OCI-LY7 (cell line): ENCODE measurements around the gene FBXO7. TPM values are rescaled to one million over a fixed set of nuclear protein-coding genes. Genes with fewer than 3 reads are reported as not detected.

Experiments
- BruUV-seq: library from RNA; stranded (reverse); fragments of 400-500 nt; replicated peaks from 2 replicates; lab custom pipeline; 2021; lab: Mats Ljungman, UMichigan
- CTCF ChIA-PET: fragments of 300-600 bp; sonication (Branson Sonifier 250); formaldehyde crosslinking; loops from one replicate; lab custom pipeline; 2022; ENCODE audit warnings: antibody characterized with exemption; ENCODE audit not compliant: unreplicated experiment; lab: Charles Lee
- POLR2A ChIA-PET: fragments of 300-600 bp; sonication (Branson Sonifier 250); formaldehyde crosslinking; loops from one replicate; lab custom pipeline; 2022; ENCODE audit warnings: antibody characterized with exemption; lab: Charles Lee
- DNase-seq: peaks from one replicate; pipeline ENCODE4 v3.0.0-alpha.2; 2015; ENCODE audit warnings: low spot score
- H2AFZ ChIP-seq: fragments of 200-600 bp; sonication (generic), shearing (Covaris generic); 2 replicates; pipeline ENCODE4 v1.6.1; 2014; ENCODE audit warnings: mild to moderate bottlenecking, antibody characterized with exemption, low read length, moderate library complexity
- H3K27ac ChIP-seq: fragments of 200-600 bp; sonication (generic); 2 replicates; pipeline ENCODE4 v1.5.1; 2014; ENCODE audit warnings: mixed run types, low read depth, mild to moderate bottlenecking, moderate library complexity, low read length, inconsistent platforms; ENCODE audit not compliant: poor library complexity, severe bottlenecking
- H3K36me3 ChIP-seq: fragments of 200-600 bp; sonication (generic); 2 replicates; pipeline ENCODE4 v1.6.1; 2014; ENCODE audit warnings: mild to moderate bottlenecking, antibody characterized with exemption, low read length, moderate library complexity, mixed read lengths; ENCODE audit not compliant: insufficient read depth
- H3K4me1 ChIP-seq: fragments of 200-600 bp; sonication (generic); 2 replicates; pipeline ENCODE4 v1.5.1; 2014; ENCODE audit warnings: mild to moderate bottlenecking, low read length; ENCODE audit not compliant: insufficient read depth, poor library complexity, severe bottlenecking
- H3K4me2 ChIP-seq: fragments of 200-600 bp; sonication (generic); 2 replicates; pipeline ENCODE4 v1.6.1; 2014; ENCODE audit warnings: mild to moderate bottlenecking, low read length
- H3K4me3 ChIP-seq: fragments of 200-600 bp; sonication (generic); 2 replicates; pipeline ENCODE4 v1.5.1; 2014; ENCODE audit warnings: mild to moderate bottlenecking, low read depth, low read length; ENCODE audit not compliant: poor library complexity, severe bottlenecking
- H3K79me2 ChIP-seq: fragments of 200-600 bp; sonication (generic); 2 replicates; pipeline ENCODE4 v1.6.1; 2016; ENCODE audit warnings: low read depth, mild to moderate bottlenecking, low read length, moderate library complexity, mixed read lengths; ENCODE audit not compliant: insufficient read depth
- H3K9me2 ChIP-seq: fragments of 200-600 bp; sonication (generic); 2 replicates; pipeline ENCODE4 v1.6.1; 2016; ENCODE audit warnings: mild to moderate bottlenecking, low read length, mixed read lengths; ENCODE audit not compliant: insufficient read depth
- H3K9me3 ChIP-seq: fragments of 200-600 bp; sonication (generic); 2 replicates; pipeline ENCODE4 v1.6.1; 2014; ENCODE audit warnings: mild to moderate bottlenecking, mixed run types, low read length, mixed read lengths
- H4K20me1 ChIP-seq: fragments of 200-600 bp; sonication (generic); 2 replicates; pipeline ENCODE4 v1.6.1; 2014; ENCODE audit warnings: mild to moderate bottlenecking, antibody characterized with exemption, low read length, moderate library complexity, mixed read lengths; ENCODE audit not compliant: insufficient read depth
- CTCF ChIP-seq: fragments of 200-600 bp; sonication (generic); conservative IDR thresholded peaks from 2 replicates; pipeline ENCODE4 v1.5.1; 2014; ENCODE audit warnings: mild to moderate bottlenecking, antibody characterized with exemption, low read length, moderate library complexity, mixed read lengths
- EZH2phosphoT487 ChIP-seq: fragments of 200-600 bp; sonication (generic); IDR thresholded peaks from 2 replicates; pipeline ENCODE4 v1.6.1; 2018; ENCODE audit warnings: low read depth, borderline replicate concordance, mild to moderate bottlenecking, mixed run types, antibody characterized with exemption, low read length, moderate library complexity, mixed read lengths
- intact Hi-C: fragments of 100-400 bp; cut with micrococcal nuclease; formaldehyde crosslinking; loops from one replicate; pipeline ENCODE4 v1.10.0; 2022; ENCODE audit not compliant: unreplicated experiment
- total RNA-seq, 2 experiments: library from RNA; depleted of rRNA in 1 of 2; stranded (reverse); fragments of >200 nt in 1 of 2; shearing (Covaris generic) in 1 of 2; gene quantifications; 2 replicates each; pipeline ENCODE4 v1.2.3, GENCODE V29; 2014 to 2022

Gene FBXO7
- total RNA-seq, 2 experiments from 2014 or later, result 73.8 to 81.9 TPM

GRCh38 chr22:32533265-32534111 lies 58.9 kb downstream of the FBXO7 start:
- POLR2A ChIA-PET, result no interaction called here

GRCh38 chr22:32534252-32535235 lies 59.9 kb downstream of the FBXO7 start:
- no peak overlapping the region for H2AFZ ChIP-seq
- no peak overlapping the region for H3K4me3 ChIP-seq
- TF ChIP-seq CTCF (no peak), EZH2phosphoT487 (no peak)
- no peaks in the 10 kb centered on the region for H4K20me1 ChIP-seq
- intact Hi-C loops, result no loop called here
- no peak overlapping the region for H3K4me2 ChIP-seq
- ChIA-PET CTCF (interaction anchor here (0.6 kb wide), 1 partner anchor 434 kb away, joined by 3 read pairs; no protein-coding TSS in a partner anchor), POLR2A (no interaction called here)
- H3K36me3 ChIP-seq, result no peaks in the 10 kb centered on the region
- H3K9me2 ChIP-seq, result no peaks in the 10 kb centered on the region
- BruUV-seq, result no TSS peak
- H3K27ac ChIP-seq, result no peak overlapping the region
- no peak for DNase-seq
- H3K9me3 ChIP-seq, result no peaks in the 10 kb centered on the region
- no peaks in the 10 kb centered on the region for H3K79me2 ChIP-seq
- no peaks in the 10 kb centered on the region for H3K4me1 ChIP-seq

More at GRCh38 chr22:32533265-32534111, 58.9 kb downstream of the FBXO7 start:
- Histone ChIP-seq H3K79me2 (no peaks in the 10 kb centered on the region), H4K20me1 (no peaks in the 10 kb centered on the region), H3K27ac (no peak overlapping the region), H3K4me2 (no peak overlapping the region), H3K4me1 (no peaks in the 10 kb centered on the region), H3K9me3 (no peaks in the 10 kb centered on the region), H2AFZ (no peak overlapping the region), H3K36me3 (no peaks in the 10 kb centered on the region), H3K4me3 (no peak overlapping the region), H3K9me2 (no peaks in the 10 kb centered on the region)
- DNase-seq, result no peak
- CTCF ChIA-PET, result no interaction called here
- BruUV-seq, result no TSS peak
- TF ChIP-seq EZH2phosphoT487, result no peak
- no peak for TF ChIP-seq CTCF
- intact Hi-C loops, result no loop called here
